GM23338 (cell line): Measurements from ENCODE around the gene KCNIP3. TPM values are rescaled to one million over a fixed set of nuclear protein-coding genes. Genes with fewer than 3 reads are reported as not detected.

ENCODE experiments used
- ATAC-seq: fragments of 200-7000 bp; cut with Tn5 transposase; 3 replicates; pipeline ENCODE4 v1.9.1; 2020
- DNase-seq: peaks from one replicate; pipeline ENCODE4 v3.0.0-alpha.2; 2015; ENCODE audit warnings: low spot score
- H2AFZ ChIP-seq: fragments of 200-600 bp; sonication (generic); 2 replicates; pipeline ENCODE4 v1.8.0; 2016; ENCODE audit warnings: antibody characterized with exemption, mild to moderate bottlenecking, moderate library complexity
- H3F3A ChIP-seq: fragments of 200-600 bp; sonication (generic); replicated peaks from 2 replicates; pipeline ENCODE4 v1.8.0; 2017; ENCODE audit warnings: antibody characterized with exemption, mixed run types, low read depth
- H3K27ac ChIP-seq: fragments of 200-600 bp; sonication (generic); 2 replicates; pipeline ENCODE4 v1.6.1; 2016; ENCODE audit warnings: low read depth
- H3K27me3 ChIP-seq: fragments of 200-600 bp; sonication (generic); 2 replicates; pipeline ENCODE4 v1.8.0; 2016; ENCODE audit warnings: mild to moderate bottlenecking, mixed run types, moderate library complexity; ENCODE audit not compliant: insufficient read depth
- H3K36me3 ChIP-seq: fragments of 200-600 bp; sonication (generic); 2 replicates; pipeline ENCODE4 v1.8.0; 2016; ENCODE audit warnings: mild to moderate bottlenecking; ENCODE audit not compliant: insufficient read depth
- H3K4me1 ChIP-seq: fragments of 200-600 bp; sonication (generic); 2 replicates; pipeline ENCODE4 v1.8.0; 2016; ENCODE audit warnings: mild to moderate bottlenecking, moderate library complexity; ENCODE audit not compliant: insufficient read depth
- H3K4me2 ChIP-seq: fragments of 200-600 bp; sonication (generic); 2 replicates; pipeline ENCODE4 v1.7.1; 2017; ENCODE audit warnings: mixed run types
- H3K4me3 ChIP-seq: fragments of 200-600 bp; sonication (generic); 2 replicates; pipeline ENCODE4 v1.6.1; 2016; ENCODE audit warnings: mixed run types
- H3K79me2 ChIP-seq: fragments of 200-600 bp; sonication (generic); replicated peaks from 2 replicates; pipeline ENCODE4 v1.8.0; 2017; ENCODE audit warnings: mild to moderate bottlenecking; ENCODE audit not compliant: insufficient read depth
- H3K9me2 ChIP-seq: fragments of 200-600 bp; sonication (generic); 2 replicates; pipeline ENCODE4 v1.8.0; 2017; ENCODE audit not compliant: insufficient read depth
- H4K20me1 ChIP-seq: fragments of 200-600 bp; sonication (generic); replicated peaks from 2 replicates; pipeline ENCODE4 v1.8.0; 2017; ENCODE audit warnings: mild to moderate bottlenecking; ENCODE audit not compliant: insufficient read depth
- H3K27ac Mint-ChIP-seq: 2 replicates; pipeline ENCODE4 v1.8.0; 2020; ENCODE audit warnings: inconsistent platforms, mild to moderate bottlenecking, moderate library complexity, mixed read lengths
- H3K27me3 Mint-ChIP-seq: 3 replicates; pipeline ENCODE4 v1.8.0; 2022; ENCODE audit warnings: low read depth, mild to moderate bottlenecking, moderate library complexity, mixed read lengths, inconsistent platforms; ENCODE audit not compliant: insufficient read depth, poor library complexity
- H3K36me3 Mint-ChIP-seq: 3 replicates; pipeline ENCODE4 v1.8.0; 2021; ENCODE audit warnings: low read depth, mild to moderate bottlenecking, inconsistent platforms, moderate library complexity, mixed read lengths
- H3K4me1 Mint-ChIP-seq: 3 replicates; pipeline ENCODE4 v1.8.0; 2020; ENCODE audit warnings: mild to moderate bottlenecking, inconsistent platforms, mixed read lengths
- H3K4me3 Mint-ChIP-seq: 3 replicates; pipeline ENCODE4 v1.8.0; 2021; ENCODE audit warnings: moderate library complexity, mild to moderate bottlenecking, inconsistent platforms, mixed read lengths
- H3K9me3 Mint-ChIP-seq: 3 replicates; pipeline ENCODE4 v1.8.0; 2020; ENCODE audit warnings: moderate library complexity, mild to moderate bottlenecking, inconsistent platforms, mixed read lengths
- EZH2 ChIP-seq: fragments of 200-600 bp; sonication (generic); IDR thresholded peaks from one replicate; pipeline ENCODE4 v1.8.0; 2017; ENCODE audit warnings: antibody characterized with exemption, mild to moderate bottlenecking, low read depth; ENCODE audit not compliant: unreplicated experiment
- EZH2phosphoT487 ChIP-seq: fragments of 200-600 bp; sonication (generic); IDR thresholded peaks from one replicate; pipeline ENCODE4 v1.8.1; 2018; ENCODE audit warnings: antibody characterized with exemption; ENCODE audit not compliant: unreplicated experiment
- POLR2AphosphoS5 ChIP-seq: IDR thresholded peaks from 2 replicates; pipeline ENCODE4 v1.6.1; 2016; ENCODE audit warnings: antibody characterized with exemption, low read depth
- REST ChIP-seq: IDR thresholded peaks from one replicate; pipeline ENCODE4 v1.6.1; 2018; ENCODE audit warnings: antibody characterized with exemption; ENCODE audit not compliant: unreplicated experiment
- STAT1 ChIP-seq: IDR thresholded peaks from one replicate; pipeline ENCODE4 v1.6.1; 2016; ENCODE audit warnings: antibody characterized with exemption; ENCODE audit not compliant: unreplicated experiment
- ZNF114 ChIP-seq: fragments of 250-450 bp; sonication (Bioruptor Pico); IDR thresholded peaks from 2 replicates; pipeline ENCODE4 v1.5.0; 2020; ENCODE audit warnings: mild to moderate bottlenecking, moderate library complexity
- ZNF331 ChIP-seq: fragments of 250-450 bp; sonication (Bioruptor Pico); IDR thresholded peaks from 2 replicates; pipeline ENCODE4 v1.5.0; 2020; ENCODE audit warnings: low read depth, mild to moderate bottlenecking, moderate library complexity
- ZNF462 ChIP-seq: fragments of 250-450 bp; sonication (Bioruptor Pico); IDR thresholded peaks from 2 replicates; pipeline ENCODE4 v1.5.0; 2020; ENCODE audit warnings: mild to moderate bottlenecking, moderate library complexity
- polyA plus RNA-seq: library from polyadenylated mRNA; unstranded; fragments of >200 nt; fragmentation: Nextera tagmentation; extraction: Ambion mirVana; gene quantifications from 2 replicates; pipeline ENCODE4 v1.2.1, GENCODE V29; 2016
- total RNA-seq: library from RNA; depleted of rRNA; stranded (reverse); fragments of >200 nt; shearing (Covaris generic); gene quantifications from 2 replicates; pipeline ENCODE4 v1.2.3, GENCODE V29; 2014

The KCNIP3 gene
- total and polyA plus RNA-seq, 2 experiments from 2014 or later, result 0.32 to 0.83 TPM

- H3K27ac Mint-ChIP-seq, result no peak overlapping the region
- Histone ChIP-seq H3K36me3 (no peaks in the 10 kb centered on the region), H3K27me3 (0 out of 2 replicates have a peak, but pooled peaks cover 3% of the 10 kb centered on the region), H3K4me3 (no peak overlapping the region), H3K79me2 (no peaks in the 10 kb centered on the region), H3F3A (no peaks in the 10 kb centered on the region), H2AFZ (peak overlapping the region; percentile 96; the same call in 1 of the 2 replicates), H3K9me2 (no peaks in the 10 kb centered on the region), H3K4me2 (no peak overlapping the region), H4K20me1 (no peaks in the 10 kb centered on the region), H3K4me1 (no peaks in the 10 kb centered on the region), H3K27ac (no peak overlapping the region)
- H3K4me3 Mint-ChIP-seq, result no peak overlapping the region
- H3K27me3 Mint-ChIP-seq, result peaks cover 20% of the 10 kb centered on the region
- H3K36me3 Mint-ChIP-seq, result no peaks in the 10 kb centered on the region
- no peaks in the 10 kb centered on the region; the same call in 1 of the 3 replicates for H3K4me1 Mint-ChIP-seq
- peaks cover 2% of the 10 kb centered on the region; the same call in 2 of the 3 replicates for H3K9me3 Mint-ChIP-seq
- ATAC-seq, result no peak
- no peak for DNase-seq
- TF ChIP-seq ZNF331 (no peak), EZH2 (no peak), EZH2phosphoT487 (no peak)
Measured at GRCh38 chr2:95388091-95388692, 91.0 kb downstream of the KCNIP3 start.

GRCh38 chr2:95388856-95389244 is 91.7 kb downstream of the KCNIP3 start:
- peaks cover 20% of the 10 kb centered on the region for H3K27me3 Mint-ChIP-seq
- Histone ChIP-seq H3K9me2 (no peaks in the 10 kb centered on the region), H3K79me2 (no peaks in the 10 kb centered on the region), H4K20me1 (no peaks in the 10 kb centered on the region), H3K4me3 (0 out of 2 replicates have a peak overlapping the region, but pooled peaks have one; percentile 38), H2AFZ (peak overlapping the region; percentile 96), H3K4me1 (no peaks in the 10 kb centered on the region), H3F3A (no peaks in the 10 kb centered on the region), H3K27me3 (0 out of 2 replicates have a peak, but pooled peaks cover 3% of the 10 kb centered on the region), H3K4me2 (peak overlapping the region; percentile 70), H3K27ac (no peak overlapping the region), H3K36me3 (no peaks in the 10 kb centered on the region)
- no peaks in the 10 kb centered on the region for H3K36me3 Mint-ChIP-seq
- ATAC-seq (peak; percentile 56), DNase-seq (no peak)
- H3K4me3 Mint-ChIP-seq, result no peak overlapping the region
- peaks cover 2% of the 10 kb centered on the region; the same call in 2 of the 3 replicates for H3K9me3 Mint-ChIP-seq
- H3K27ac Mint-ChIP-seq, result no peak overlapping the region
- no peak for TF ChIP-seq ZNF462
- no peak for TF ChIP-seq ZNF114 (CRISPR knock-in tag)
- no peak for TF ChIP-seq ZNF331
- no peak for TF ChIP-seq REST
- no peak for TF ChIP-seq POLR2AphosphoS5
- no peak for TF ChIP-seq EZH2
- no peak for TF ChIP-seq STAT1
- no peak for TF ChIP-seq EZH2phosphoT487
- H3K4me1 Mint-ChIP-seq, result no peaks in the 10 kb centered on the region; the same call in 1 of the 3 replicates
